Measurements from ENCODE around the gene ZFTA. TPM values are rescaled to one million over a fixed set of nuclear protein-coding genes. Genes with fewer than 3 reads are reported as not detected.

ZFTA gene
- polyA plus RNA-seq, 3 donors = 42.8 to 50.5 (median 45.3) TPM

Other genes starting within 250 kb of the ZFTA start
- 10 to 100 TPM in 1 of 3 donors, 1 to 10 TPM in 2; 7.1 to 13.2 (median 7.1) TPM for gene PLAAT4, start 232.0 kb downstream of the ZFTA start, polyA plus RNA-seq (ENCODE audit: insufficient read length in 3 of 3)
- gene PLAAT2, start 205.4 kb downstream of the ZFTA start, polyA plus RNA-seq (ENCODE audit: insufficient read length in 3 of 3) = under 1 TPM in 2 of 3 donors, not detected in 1; 0.37 to 0.68 TPM
- gene PLAAT3, start 154.3 kb downstream of the ZFTA start, polyA plus RNA-seq (ENCODE audit: insufficient read length in 3 of 3) = 10 to 100 TPM; 17.0 to 22.2 (median 19.5) TPM
- 10 to 100 TPM; 16.9 to 17.8 (median 17.5) TPM for gene ATL3, start 97.4 kb downstream of the ZFTA start, polyA plus RNA-seq (ENCODE audit: insufficient read length in 3 of 3)
- 100 to 1,000 TPM; 156 to 180 (median 173) TPM for gene RTN3, start 87.3 kb downstream of the ZFTA start, polyA plus RNA-seq (ENCODE audit: insufficient read length in 3 of 3)
- 10 to 100 TPM; 26.4 to 39.7 (median 32.1) TPM for gene SPINDOC, start 44.7 kb upstream of the ZFTA start, polyA plus RNA-seq (ENCODE audit: insufficient read length in 3 of 3)
- 10 to 100 TPM; 35.6 to 39.9 (median 36.0) TPM for gene MARK2, start 70.3 kb upstream of the ZFTA start, polyA plus RNA-seq (ENCODE audit: insufficient read length in 3 of 3)
- 10 to 100 TPM; 11.0 to 15.6 (median 12.8) TPM for gene RCOR2, start 148.4 kb upstream of the ZFTA start, polyA plus RNA-seq (ENCODE audit: insufficient read length in 3 of 3)
- 10 to 100 TPM; 32.0 to 43.8 (median 32.0) TPM for gene NAA40, start 170.2 kb upstream of the ZFTA start, polyA plus RNA-seq (ENCODE audit: insufficient read length in 3 of 3)
- 100 to 1,000 TPM; 190 to 308 (median 280) TPM for gene COX8A, start 205.8 kb upstream of the ZFTA start, polyA plus RNA-seq (ENCODE audit: insufficient read length in 3 of 3)
- gene OTUB1, start 217.7 kb upstream of the ZFTA start, polyA plus RNA-seq (ENCODE audit: insufficient read length in 3 of 3) = 100 to 1,000 TPM in 2 of 3 donors, 10 to 100 TPM in 1; 95.6 to 109 (median 106) TPM